K562 (cell line): ENCODE measurements around the gene PNPLA7. TPM values are rescaled to one million over a fixed set of nuclear protein-coding genes. Genes with fewer than 3 reads are reported as not detected.

Source experiments
- CEBPB ChIP-seq: fragments of 450-650 bp; IDR thresholded peaks from 2 replicates; pipeline ENCODE4 v1.6.1; 2016; ENCODE audit warnings: missing genetic modification characterization, missing compliant biosample characterization
- DPF2 ChIP-seq: fragments of 450-650 bp; IDR thresholded peaks from 2 replicates; pipeline ENCODE4 v1.6.1; 2016
- EGR1 ChIP-seq: fragments of 450-650 bp; conservative IDR thresholded peaks from 2 replicates; pipeline ENCODE4 v1.6.1; 2017; ENCODE audit warnings: mild to moderate bottlenecking
- FOXP1 ChIP-seq: sonication (generic); formaldehyde crosslinking; IDR thresholded peaks from 2 replicates; pipeline ENCODE4 v1.8.0; 2022; ENCODE audit warnings: mild to moderate bottlenecking, missing genetic modification reagents
- IRF2 ChIP-seq: sonication (generic); formaldehyde crosslinking; IDR thresholded peaks from 2 replicates; pipeline ENCODE4 v1.8.1; 2022; ENCODE audit warnings: mild to moderate bottlenecking, missing genetic modification reagents
- KDM5B ChIP-seq: fragments of 200-600 bp; sonication (generic); IDR thresholded peaks from 2 replicates; pipeline ENCODE4 v1.6.1; 2012; ENCODE audit warnings: low read depth, mild to moderate bottlenecking, moderate library complexity, low read length, control low read depth, inconsistent platforms; ENCODE audit not compliant: insufficient replicate concordance
- NFRKB ChIP-seq: fragments of 450-650 bp; IDR thresholded peaks from 2 replicates; pipeline ENCODE4 v1.6.1; 2016; ENCODE audit warnings: low read depth
- RAD21 ChIP-seq, 2 experiments: fragments of 250-450 bp in 1 of 2; fragments of 450-650 bp in 1 of 2; sonication (Bioruptor Pico) in 1 of 2; formaldehyde crosslinking in 1 of 2; IDR thresholded peaks in 1 of 2; conservative IDR thresholded peaks in 1 of 2; 2 replicates each; pipeline versions ENCODE4 v1.4.0 to v1.8.0; 2020 to 2022; ENCODE audit warnings: mild to moderate bottlenecking in 2 of 2, moderate library complexity in 1 of 2
- SRF ChIP-seq, 2 experiments: fragments of 250-450, 450-650 bp in 1 of 2; sonication (Bioruptor Pico) in 1 of 2; sonication (generic) in 1 of 2; formaldehyde crosslinking; IDR thresholded peaks; 2 replicates each; pipeline versions ENCODE4 v1.5.0 to v1.5.1; 2020 to 2022; ENCODE audit warnings: mild to moderate bottlenecking in 1 of 2, missing genetic modification reagents in 1 of 2
- TGIF2 ChIP-seq: sonication (generic); formaldehyde crosslinking; IDR thresholded peaks from 2 replicates; pipeline ENCODE4 v1.8.1; 2022; ENCODE audit warnings: mild to moderate bottlenecking, missing genetic modification reagents, moderate library complexity
- TRIM24 ChIP-seq, 2 experiments: fragments of 450-650 bp; IDR thresholded peaks; 2 replicates each; pipeline ENCODE4 v1.6.1; 2016
- ZNF354B ChIP-seq: fragments of 250-450 bp; sonication (Bioruptor Pico); IDR thresholded peaks from 2 replicates; pipeline ENCODE4 v1.4.0; 2020
- ZNF785 ChIP-seq: fragments of 250-450 bp; sonication (Bioruptor Pico); IDR thresholded peaks from 2 replicates; pipeline ENCODE4 v1.4.0; 2020; ENCODE audit warnings: mild to moderate bottlenecking
- polyA plus RNA-seq, 8 experiments: library from polyadenylated mRNA; depleted of rRNA in 4 of 8; stranded (reverse) in 5 of 8; unstranded in 3 of 8; fragments of >200 nt; fragmentation: Nextera tagmentation in 2 of 8; fragmentation: Illumina TruSeq in 1 of 8; extraction: Ambion mirVana in 2 of 8; extraction: Trizol in 1 of 8; gene quantifications; 2 replicates each; pipeline versions ENCODE4 v1.2.1 to v1.2.3, GENCODE V29; 2011 to 2014; ENCODE audit warnings: inconsistent platforms in 1 of 8, missing spikeins in 1 of 8
- total RNA-seq, 7 experiments: library from RNA; depleted of rRNA in 6 of 7; stranded (reverse); fragments of >200 nt in 6 of 7; fragmentation: Illumina TruSeq in 2 of 7; extraction: Trizol in 2 of 7; gene quantifications; 2 replicates each; pipeline versions ENCODE4 v1.2.1 to v1.2.3, GENCODE V29; 2011 to 2021; ENCODE audit warnings: low replicate concordance in 1 of 7
- TF ChIP-seq, protein P1 (sequence below): fragments of 450-650 bp; formaldehyde crosslinking; IDR thresholded peaks from 2 replicates; pipeline ENCODE4 v1.4.0; 2020; ENCODE audit warnings: mild to moderate bottlenecking, mixed read lengths
- TF ChIP-seq, protein P2 (sequence below): fragments of 250-450 bp; sonication (Bioruptor Pico); IDR thresholded peaks from 2 replicates; pipeline ENCODE4 v1.8.0; 2021; ENCODE audit warnings: borderline replicate concordance, mild to moderate bottlenecking, moderate library complexity; ENCODE audit not compliant: poor library complexity, severe bottlenecking
- TF ChIP-seq, protein P3 (sequence below): fragments of 450-650 bp; IDR thresholded peaks from 2 replicates; pipeline ENCODE4 v1.6.1; 2017; ENCODE audit warnings: mild to moderate bottlenecking, moderate library complexity
- TF ChIP-seq, protein P4 (sequence below), 2 experiments: fragments of 450-650 bp; IDR thresholded peaks; 2 replicates each; pipeline ENCODE4 v1.6.1; 2016
- TF ChIP-seq, protein P5 (sequence below): IDR thresholded peaks from 2 replicates; pipeline ENCODE4 v1.6.1; 2011; ENCODE audit not compliant: insufficient read length; ENCODE audit errors: extremely low read depth

PNPLA7 gene
- total and polyA plus RNA-seq, 9 of the 15 experiments (the other 6 are each of a cell fraction or from before 2014, with no cell fraction given): 0.01 to 0.85 (median 0.19) TPM; not detected in 1

DNA sequence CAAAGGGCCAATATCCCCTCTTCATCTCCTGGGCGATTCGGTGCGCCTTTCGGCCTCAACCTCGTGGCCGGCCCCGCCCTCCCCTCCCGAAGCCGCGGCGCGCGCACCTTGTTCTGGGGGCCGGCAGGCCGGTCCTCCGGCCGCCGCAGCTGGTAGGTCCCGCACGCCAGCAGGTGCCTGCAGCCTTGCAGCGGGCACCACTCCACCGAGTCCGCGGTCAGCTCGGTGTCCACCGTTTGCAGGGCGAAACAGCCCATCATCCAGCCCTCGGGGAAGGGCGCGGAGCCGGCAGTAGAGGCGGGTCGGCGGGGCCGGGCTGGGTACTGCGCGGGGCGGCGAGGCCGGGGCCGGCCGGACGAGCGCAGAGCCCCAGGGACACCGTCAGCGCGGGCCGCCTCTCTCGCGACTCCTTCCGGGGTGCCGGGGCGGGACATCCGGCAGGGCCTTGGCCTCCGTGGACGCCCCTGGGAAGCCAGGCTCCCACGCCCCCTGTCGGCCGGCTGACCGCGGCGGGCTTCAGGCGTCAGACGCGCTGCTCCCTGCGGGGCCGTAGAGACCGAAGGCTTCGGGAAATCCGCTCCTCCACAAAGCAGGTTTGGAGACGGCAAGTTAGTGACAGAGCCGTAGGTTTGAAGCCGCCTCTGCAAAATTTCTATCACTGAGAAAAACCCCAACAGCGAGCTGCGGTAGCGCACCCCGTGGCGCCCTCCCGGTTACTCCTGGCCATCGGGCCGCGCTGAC lies 28.5 kb upstream of the PNPLA7 start, which contains the start of gene DPH7 (continued):
- TF ChIP-seq TGIF2 (no peak), NFRKB (no peak), FOXP1 (peak; percentile 49; the same call in 1 of the 2 replicates), IRF2 (CRISPR knock-in tag) (no peak), EGR1 (no peak), DPF2 (no peak), SRF (CRISPR knock-in tag; IDR thresholded peaks at IDR 0.05) (peak in 1 of 2 experiments; percentile 17; a peak in 1 of 4 replicates), TRIM24 (IDR thresholded peaks at IDR 0.05) (peak in 1 of 2 experiments; percentile 72; a peak in 2 of 4 replicates), KDM5B (peak; percentile 68), CEBPB (no peak), ZNF785 (CRISPR knock-in tag) (no peak), RAD21 (CRISPR knock-in tag; conservative IDR thresholded peaks at IDR 0.05 in 1 of 2, IDR thresholded peaks at IDR 0.05 in 1 of 2) (peak; percentile 26 to 27; a peak in 2 of 4 replicates), ZNF354B (CRISPR knock-in tag) (no peak)
- TF ChIP-seq, protein P1, sequence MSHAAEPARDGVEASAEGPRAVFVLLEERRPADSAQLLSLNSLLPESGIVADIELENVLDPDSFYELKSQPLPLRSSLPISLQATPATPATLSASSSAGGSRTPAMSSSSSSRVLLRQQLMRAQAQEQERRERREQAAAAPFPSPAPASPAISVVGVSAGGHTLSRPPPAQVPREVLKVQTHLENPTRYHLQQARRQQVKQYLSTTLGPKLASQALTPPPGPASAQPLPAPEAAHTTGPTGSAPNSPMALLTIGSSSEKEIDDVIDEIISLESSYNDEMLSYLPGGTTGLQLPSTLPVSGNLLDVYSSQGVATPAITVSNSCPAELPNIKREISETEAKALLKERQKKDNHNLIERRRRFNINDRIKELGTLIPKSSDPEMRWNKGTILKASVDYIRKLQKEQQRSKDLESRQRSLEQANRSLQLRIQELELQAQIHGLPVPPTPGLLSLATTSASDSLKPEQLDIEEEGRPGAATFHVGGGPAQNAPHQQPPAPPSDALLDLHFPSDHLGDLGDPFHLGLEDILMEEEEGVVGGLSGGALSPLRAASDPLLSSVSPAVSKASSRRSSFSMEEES (CRISPR knock-in tag): no peak
- TF ChIP-seq, protein P2, sequence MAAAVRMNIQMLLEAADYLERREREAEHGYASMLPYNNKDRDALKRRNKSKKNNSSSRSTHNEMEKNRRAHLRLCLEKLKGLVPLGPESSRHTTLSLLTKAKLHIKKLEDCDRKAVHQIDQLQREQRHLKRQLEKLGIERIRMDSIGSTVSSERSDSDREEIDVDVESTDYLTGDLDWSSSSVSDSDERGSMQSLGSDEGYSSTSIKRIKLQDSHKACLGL (CRISPR knock-in tag): no peak
- TF ChIP-seq, protein P3, sequence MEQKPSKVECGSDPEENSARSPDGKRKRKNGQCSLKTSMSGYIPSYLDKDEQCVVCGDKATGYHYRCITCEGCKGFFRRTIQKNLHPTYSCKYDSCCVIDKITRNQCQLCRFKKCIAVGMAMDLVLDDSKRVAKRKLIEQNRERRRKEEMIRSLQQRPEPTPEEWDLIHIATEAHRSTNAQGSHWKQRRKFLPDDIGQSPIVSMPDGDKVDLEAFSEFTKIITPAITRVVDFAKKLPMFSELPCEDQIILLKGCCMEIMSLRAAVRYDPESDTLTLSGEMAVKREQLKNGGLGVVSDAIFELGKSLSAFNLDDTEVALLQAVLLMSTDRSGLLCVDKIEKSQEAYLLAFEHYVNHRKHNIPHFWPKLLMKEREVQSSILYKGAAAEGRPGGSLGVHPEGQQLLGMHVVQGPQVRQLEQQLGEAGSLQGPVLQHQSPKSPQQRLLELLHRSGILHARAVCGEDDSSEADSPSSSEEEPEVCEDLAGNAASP: no peak
- TF ChIP-seq, protein P4, sequence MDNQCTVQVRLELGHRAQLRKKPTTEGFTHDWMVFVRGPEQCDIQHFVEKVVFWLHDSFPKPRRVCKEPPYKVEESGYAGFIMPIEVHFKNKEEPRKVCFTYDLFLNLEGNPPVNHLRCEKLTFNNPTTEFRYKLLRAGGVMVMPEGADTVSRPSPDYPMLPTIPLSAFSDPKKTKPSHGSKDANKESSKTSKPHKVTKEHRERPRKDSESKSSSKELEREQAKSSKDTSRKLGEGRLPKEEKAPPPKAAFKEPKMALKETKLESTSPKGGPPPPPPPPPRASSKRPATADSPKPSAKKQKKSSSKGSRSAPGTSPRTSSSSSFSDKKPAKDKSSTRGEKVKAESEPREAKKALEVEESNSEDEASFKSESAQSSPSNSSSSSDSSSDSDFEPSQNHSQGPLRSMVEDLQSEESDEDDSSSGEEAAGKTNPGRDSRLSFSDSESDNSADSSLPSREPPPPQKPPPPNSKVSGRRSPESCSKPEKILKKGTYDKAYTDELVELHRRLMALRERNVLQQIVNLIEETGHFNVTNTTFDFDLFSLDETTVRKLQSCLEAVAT (IDR thresholded peaks at IDR 0.05): peak; percentile 16 to 47; a peak in 1 of 4 replicates
- TF ChIP-seq, protein P5, sequence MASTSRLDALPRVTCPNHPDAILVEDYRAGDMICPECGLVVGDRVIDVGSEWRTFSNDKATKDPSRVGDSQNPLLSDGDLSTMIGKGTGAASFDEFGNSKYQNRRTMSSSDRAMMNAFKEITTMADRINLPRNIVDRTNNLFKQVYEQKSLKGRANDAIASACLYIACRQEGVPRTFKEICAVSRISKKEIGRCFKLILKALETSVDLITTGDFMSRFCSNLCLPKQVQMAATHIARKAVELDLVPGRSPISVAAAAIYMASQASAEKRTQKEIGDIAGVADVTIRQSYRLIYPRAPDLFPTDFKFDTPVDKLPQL: no peak
